ELR (cell line): ENCODE measurements around the gene OR5H2.
"Not testable (repeated sequence)": the region's sequence is repeated elsewhere in the genome, so short reads cannot be mapped to it uniquely, and the experiment has no call there.

Experiments
- DNase-seq: peaks from one replicate; pipeline ENCODE4 v3.0.0-alpha.2; 2015; ENCODE audit warnings: low read depth

Gene OR5H2

DNA sequence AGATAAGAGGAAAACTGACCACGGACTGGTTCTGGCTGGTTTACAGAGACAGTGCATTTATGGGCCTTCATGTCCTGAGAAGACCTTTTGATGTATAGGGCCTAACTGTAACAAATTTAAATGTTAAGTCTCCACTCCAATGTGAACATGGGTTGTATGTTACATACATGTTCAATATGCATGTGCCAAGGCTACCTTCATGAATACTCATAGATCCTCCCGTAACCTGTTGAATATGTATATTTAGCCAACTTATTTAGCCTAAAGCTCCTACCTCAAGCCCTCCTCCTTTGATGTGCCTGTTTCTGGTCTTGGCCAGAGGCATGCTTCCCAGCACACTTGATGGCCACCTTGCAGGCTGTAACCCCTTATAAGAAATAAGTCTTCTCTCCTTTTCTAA, at the start of gene OR5H2:
TSS of gene OR5H2 (plus strand) at position 301 of the 400 bp plus-strand sequence. CDS start 398 bp downstream, outside the sequence.
- DNase-seq: no peak

GRCh38 chr3:98233468-98233867, 48.8 kb upstream of the OR5H2 start:
- DNase-seq: no peak

DNA sequence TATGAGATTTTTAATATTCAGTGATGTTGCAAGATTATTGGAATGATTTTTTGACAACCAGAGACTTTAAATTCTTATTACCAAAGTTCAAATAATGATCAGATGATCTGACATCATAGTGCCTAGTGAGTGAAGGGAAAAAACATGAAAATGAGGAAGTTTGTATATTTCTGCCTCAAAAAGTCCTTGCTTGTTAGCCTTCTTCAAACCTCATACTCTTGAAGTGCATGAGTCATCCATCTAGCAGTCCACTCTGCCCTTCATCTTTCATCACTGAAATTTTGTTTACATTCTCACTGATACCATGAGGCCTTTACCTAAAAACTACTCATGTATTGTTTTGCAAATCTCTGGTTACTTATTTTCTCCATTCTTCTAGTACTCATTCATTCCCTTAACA, 42.2 kb upstream of the OR5H2 start:
- peak; percentile 0 for DNase-seq

- DNase-seq: no peak
These were observed 40.1 kb upstream of the OR5H2 start for GRCh38 chr3:98242155-98242554.

DNA sequence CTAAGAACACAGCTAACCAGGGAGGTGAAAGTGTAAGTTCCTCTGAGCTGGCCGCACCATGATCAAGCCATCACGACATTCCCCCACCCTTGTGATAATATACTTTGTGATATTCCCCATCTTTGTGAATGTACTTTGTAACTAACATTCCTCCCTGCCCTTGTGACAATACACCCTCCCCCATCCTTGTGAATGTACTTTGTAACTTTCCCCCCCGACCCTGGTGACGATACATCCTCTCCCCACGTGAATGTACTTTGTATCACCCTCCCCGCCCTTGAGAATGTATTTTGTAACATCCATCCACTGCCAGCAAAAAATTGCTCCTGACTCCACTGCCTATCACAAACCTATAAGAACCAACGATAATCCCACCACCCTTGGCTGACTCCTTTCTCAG, 38.5 kb upstream of the OR5H2 start:
- no peak for DNase-seq

- peak; percentile 30 for DNase-seq
These were observed 36.2 kb upstream of the OR5H2 start for GRCh38 chr3:98246142-98246541.

DNA sequence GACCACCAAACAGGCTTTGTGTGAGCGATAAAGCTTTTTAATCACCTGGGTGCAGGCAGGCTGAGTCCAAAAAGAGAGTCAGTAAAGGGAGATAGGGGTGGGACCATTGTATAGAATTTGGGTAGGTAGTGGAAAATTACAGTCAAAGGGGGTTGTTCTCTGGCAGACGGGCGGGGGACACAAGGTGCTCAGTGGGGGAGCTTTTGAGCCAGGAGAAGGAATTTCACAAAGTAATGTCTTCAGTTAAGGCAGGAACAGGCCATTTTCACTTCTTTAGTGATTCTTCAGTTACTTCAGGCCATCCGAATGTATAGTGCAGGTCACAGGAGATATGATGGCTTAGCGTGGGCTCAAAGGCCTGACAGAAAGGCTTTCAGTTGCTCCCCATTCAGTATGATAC, 26.3 kb upstream of the OR5H2 start:
- not testable (repeated sequence) for DNase-seq

GRCh38 chr3:98259707-98260106, 22.6 kb upstream of the OR5H2 start:
- DNase-seq: peak; percentile 22

- DNase-seq: no peak
These were observed 20.3 kb upstream of the OR5H2 start for GRCh38 chr3:98262046-98262445.

DNA sequence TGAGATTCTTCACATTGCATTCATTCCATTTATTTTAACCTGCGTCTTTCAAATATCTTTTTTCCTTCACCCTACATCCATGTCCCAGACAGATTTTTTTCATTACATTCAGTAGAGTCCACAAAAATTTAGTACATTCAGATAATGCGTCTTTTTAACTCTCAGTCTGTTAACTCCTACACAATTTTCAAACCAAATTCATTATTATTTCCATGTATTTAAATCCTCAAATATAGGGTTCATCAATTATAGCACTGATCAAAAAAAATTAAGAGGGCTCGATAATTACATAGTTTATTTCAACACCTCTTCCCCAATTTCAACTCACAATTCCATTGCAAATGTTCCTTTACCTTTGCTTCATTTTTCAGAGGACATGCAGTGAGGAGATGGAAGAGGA, 18.4 kb upstream of the OR5H2 start, which contains the start of gene OR5H6:
TSS of gene OR5H6 (plus strand) at position 301 of the 400 bp plus-strand sequence. CDS start at position 390, 89 bp downstream.
- DNase-seq: no peak

DNA sequence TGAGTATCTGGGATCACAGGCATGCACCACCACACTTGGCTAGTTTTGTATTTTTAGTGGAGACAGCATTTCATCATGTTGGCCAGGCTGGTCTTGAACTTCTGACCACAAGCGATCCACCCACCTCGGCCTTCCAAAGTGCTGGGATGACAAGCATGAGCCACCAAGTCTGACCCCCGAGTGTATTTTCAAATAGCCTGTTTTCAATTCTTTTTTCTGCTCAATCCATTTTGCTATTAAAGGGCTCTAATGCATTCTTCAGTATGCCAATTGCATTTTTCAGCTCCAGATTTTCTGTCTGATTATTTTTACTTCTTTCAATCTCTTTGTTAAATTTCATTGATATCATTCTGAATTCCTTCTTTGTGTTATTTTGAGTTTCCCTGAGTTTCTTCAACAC, 12.5 kb upstream of the OR5H2 start:
- no peak for DNase-seq

- DNase-seq: no peak
These were observed 10.2 kb upstream of the OR5H2 start for GRCh38 chr3:98272126-98272525.

DNA sequence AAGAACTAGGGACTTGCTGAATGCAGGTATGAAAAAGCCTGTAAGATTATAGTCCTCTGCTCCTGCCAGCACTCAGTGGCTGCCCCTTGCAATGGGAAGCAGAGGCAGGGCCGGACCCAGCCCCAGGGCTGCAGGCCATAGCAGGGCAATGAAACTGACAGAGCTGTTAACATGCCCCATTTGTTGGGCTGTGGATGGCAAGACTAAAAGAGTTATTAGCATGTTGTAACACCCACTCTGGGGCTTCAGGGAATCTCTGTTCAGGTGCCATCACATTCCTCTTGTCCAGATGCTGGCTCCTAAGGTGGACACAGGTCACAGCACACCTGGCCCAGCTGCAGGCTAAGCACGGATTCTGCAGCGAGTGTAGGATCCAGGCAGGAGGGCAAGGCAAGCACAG, 7.4 kb upstream of the OR5H2 start:
- DNase-seq: no peak

DNA sequence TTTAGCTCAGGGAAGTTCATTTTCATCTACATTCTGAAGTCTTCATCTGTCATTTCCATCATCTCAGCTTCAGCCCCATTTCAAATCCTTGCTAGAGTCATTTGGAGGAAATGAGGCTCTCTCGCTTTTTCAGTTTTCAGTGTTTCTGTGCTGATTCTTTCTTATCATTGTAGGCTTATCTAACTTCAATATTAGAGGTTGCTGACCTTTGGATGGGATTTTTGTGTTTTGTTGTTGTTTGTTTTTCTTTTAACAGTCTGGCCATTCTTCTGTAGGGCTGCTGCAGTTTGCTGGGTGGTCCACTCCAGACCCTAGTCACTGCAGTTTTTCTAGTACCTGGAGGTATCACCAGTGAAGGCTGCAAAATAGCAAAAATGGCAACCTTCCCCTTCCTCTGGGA, 8.6 kb downstream of the OR5H2 start:
- no peak for DNase-seq

DNA sequence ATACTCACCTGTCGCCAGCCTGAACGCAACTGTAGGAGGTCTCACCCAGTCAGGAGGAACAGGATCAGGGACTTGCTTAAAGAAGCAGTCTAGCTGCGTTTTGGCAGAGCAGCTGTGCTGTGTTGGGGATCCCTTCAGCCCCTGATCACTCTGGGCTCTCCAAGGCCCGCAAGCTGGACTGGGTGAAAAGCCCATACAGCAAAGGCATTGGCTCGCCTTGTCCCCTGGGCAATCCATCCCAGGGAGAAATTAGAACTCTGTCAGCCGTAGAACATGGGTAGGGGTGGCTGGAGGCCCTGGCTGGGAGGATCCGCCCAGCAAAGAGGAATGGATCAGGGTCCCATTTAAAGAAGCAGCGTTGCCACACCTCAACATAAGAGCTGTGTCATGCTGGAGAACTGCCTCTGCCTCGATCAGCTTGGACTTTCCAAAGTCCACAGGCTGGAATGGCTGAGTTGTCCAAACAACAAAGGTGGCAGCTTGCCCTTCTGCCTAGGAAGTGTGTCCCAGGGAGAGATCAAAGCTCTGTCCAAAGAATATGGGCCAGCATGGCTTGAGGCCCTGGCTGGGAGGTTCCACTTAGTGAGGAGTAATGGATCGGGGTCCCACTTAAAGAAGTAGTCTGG, 9.1 kb downstream of the OR5H2 start:
- no peak for DNase-seq

DNA sequence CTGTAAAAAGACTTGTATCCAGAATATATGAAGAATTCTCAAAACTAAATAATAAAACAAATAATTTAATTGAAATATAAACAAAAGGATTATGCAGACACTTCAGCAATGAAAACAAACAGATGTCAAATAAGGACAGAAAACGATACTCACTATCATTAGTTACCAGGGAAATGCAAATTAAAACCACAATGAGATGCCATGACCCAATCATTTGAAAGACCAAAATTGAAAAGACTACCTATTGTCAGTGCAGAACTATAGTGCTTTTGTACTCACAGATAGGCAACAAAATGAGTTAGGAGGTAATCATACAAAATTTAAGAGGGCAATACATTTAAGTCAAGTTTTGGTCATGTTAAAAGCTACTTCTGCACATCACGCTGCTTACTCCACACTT, 39.8 kb downstream of the OR5H2 start:
- DNase-seq: no peak

- DNase-seq: no peak
These were observed 40.4 kb downstream of the OR5H2 start for GRCh38 chr3:98322686-98323085.

- no peak for DNase-seq
These were observed 41.1 kb downstream of the OR5H2 start for GRCh38 chr3:98323425-98323824.

DNA sequence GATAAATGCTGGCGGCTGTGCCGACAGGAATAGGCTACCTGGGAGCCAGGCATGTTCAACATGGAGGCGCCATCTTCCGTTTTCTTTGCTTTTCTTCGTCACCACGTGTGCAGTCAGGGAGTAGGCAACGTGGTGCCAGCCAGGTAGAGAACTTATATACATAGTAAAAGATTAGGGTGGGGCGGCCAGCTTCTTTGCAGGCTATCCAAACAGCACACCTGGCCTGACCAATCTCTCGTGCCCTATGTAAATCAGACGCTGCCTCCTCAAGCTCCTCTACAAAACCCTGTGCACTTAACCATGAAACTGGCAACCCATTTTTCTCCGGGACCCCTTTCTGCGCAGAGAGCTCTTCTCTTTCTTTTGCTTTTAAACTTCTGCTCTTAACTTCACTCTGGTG, 42.8 kb downstream of the OR5H2 start:
- no peak for DNase-seq

DNA sequence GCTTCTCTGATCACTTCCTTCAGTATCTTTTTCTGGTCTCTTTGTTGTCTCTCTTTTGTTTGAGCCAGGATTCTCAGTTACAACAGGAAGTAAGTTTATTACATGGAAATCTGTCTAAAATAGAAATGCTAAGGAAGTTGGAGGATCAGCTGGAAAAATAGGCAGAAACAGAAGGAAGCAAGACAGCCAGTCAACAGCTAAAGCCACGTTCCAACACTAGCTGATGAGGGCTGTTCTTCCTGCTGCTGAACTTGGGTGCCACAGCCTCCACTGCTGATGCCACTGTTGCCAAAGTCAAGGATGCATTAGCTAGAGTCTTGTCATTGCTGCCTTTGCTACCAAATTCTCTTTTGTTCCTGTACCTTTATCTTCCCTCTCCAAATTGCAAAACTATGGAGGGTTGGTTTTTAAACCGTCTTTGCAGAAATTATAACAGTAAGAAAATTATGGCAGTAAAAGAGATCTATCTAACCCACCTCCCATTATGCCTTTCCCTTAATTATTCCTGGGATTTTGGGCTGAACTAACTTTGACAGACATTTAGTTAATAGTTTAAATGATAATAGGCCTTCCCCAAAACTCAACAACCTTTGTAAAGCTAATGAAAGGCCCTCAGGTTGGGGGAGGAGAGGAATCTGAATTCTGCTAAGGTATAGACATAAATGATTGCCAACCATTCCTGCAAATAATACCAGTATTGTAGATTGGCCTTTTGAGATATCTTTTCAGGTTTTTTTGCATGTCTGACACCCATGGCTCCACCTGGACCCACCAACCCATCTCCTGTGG, 44.0 kb downstream of the OR5H2 start:
- no peak for DNase-seq

GRCh38 chr3:98326945-98327344, 44.6 kb downstream of the OR5H2 start:
- DNase-seq: no peak

- no peak for DNase-seq
These were observed 46.6 kb downstream of the OR5H2 start for GRCh38 chr3:98328933-98329332.

GRCh38 chr3:98329392-98330124, 47.3 kb downstream of the OR5H2 start:
- peak; percentile 65 for DNase-seq
